HG03442 (cell line): ENCODE measurements around the gene KRTAP10-2.

Source experiments
- ATAC-seq: cut with Tn5 transposase; IDR thresholded peaks from one replicate; pipeline ENCODE4 v1.9.1; 2021; ENCODE audit warnings: mild to moderate bottlenecking, moderate library complexity; ENCODE audit not compliant: unreplicated experiment

Gene KRTAP10-2

DNA sequence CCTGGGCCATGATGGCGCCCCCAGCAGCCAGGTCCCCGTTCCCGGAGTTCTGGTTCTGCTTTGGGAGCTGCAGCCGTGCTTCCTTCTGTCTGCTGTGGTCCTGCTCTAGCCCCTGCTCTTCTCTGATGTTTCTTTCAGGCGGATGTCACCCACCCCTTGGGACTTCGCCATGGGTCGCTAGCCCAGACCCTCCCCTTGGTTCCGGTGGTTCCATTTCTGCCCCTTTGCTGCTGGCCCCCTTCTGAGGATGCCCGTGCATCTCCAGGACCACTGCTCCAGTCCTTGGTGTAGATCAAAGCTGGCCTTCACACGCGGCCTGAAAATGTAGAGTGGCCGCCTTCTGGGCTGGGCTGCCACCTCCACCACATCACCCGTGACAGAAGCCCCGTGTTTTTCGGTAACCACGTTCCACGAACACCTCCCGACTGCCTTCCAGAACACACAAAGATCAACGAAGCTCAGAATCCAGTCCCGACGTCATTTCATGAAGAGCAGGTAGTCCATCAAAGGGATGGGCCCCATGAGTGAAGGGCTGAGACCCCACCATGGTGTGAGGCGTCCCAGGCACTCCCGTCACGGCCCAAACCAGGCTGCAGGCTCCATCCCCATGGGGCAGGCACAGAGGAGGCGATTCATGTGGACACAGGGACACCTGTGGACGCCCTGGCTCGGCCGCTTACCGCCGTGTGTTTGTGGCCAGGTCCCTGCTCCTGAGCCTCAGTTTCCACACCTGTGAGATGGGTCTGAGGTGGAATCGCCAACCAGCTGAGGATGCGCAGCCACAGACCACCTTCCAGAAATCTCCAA, 35.7 kb downstream of the KRTAP10-2 start:
- no peak for ATAC-seq

- no peak for ATAC-seq
These were observed 36.5 kb downstream of the KRTAP10-2 start for GRCh38 chr21:44514746-44515358.

GRCh38 chr21:44514218-44514520, 37.1 kb downstream of the KRTAP10-2 start:
- ATAC-seq: no peak

DNA sequence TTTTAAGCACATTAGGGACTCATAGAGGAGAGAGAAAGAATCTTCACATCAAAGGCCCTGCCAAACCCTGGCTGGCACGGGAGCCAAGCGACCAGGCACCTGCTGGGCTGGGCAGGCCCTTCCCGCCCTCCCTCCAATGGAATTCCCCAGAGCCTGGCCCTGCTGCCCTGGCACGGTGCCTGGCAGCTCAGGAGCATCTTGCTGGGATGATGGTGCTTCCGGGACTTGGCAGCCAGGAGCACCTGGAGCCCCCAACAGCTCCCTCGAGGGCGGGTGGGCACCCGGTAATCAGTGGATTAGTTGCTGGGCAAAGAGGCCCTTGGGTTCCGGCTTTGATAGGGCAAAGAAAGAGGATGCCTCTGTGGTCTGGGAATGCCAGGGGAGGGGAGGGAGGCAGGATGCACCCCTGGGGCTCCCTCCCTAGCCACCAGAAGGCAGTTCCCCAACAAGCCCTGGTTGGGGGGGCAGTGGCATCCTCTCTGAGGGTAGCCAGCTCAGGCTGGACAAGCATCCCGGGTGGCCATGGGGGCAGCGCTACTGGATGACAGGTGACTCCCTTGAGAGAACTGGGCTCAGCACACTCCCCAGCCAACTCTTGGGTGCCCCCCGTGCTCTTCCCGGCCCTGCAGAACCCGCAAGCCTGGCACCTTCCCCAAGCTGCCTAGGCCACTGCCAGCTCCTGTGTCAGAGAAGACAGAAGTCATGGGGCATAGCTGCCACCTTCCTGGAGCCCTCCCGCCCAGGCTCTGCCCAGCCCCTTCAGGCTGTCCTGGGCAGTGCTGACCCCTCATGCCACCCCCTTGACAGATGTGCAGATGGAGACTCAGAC, 37.7 kb downstream of the KRTAP10-2 start:
- ATAC-seq: no peak

DNA sequence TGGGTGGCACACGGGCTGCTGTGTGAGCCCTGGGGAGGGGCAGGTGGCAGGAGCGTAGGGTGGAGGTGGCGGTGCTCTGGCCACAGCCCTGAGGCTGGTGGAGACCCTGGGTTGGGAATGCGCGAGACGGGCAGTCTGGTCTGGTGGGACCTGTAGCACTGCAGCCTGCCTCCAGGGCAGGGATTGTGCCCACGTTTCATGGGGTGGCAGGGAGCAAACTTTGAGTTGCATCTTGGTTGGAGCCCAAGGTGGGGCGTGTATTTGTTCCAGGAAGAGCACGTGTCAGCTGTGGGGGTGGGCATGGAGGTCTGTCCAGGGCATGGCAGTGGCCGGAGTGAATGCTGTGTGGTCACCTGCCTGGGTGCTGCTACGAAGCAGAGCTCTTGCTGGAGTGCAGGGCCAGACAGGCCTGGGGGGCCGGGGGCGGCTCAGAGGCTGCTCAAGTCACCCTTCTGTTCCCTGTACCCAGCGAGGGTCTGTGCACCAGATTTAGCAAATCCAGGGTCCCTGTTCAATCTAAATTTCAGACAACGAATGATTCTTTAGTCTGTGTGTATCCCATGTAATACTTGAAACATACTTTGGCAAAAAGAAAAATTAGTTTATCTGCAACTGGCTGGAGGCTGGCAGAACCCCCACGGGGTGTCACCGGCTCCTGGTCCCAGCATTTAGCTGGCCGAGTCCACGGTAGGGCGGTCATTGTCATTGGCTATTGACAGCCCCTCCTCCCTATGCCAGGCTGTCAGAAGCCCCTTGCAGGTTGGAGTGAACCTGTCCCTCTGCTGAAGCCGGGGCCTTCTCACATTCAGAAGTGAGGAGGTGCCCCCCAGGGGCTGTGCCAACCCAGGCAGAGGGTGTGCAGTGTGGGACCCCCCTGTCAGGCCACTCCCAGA, 38.6 kb downstream of the KRTAP10-2 start:
- ATAC-seq: no peak

DNA sequence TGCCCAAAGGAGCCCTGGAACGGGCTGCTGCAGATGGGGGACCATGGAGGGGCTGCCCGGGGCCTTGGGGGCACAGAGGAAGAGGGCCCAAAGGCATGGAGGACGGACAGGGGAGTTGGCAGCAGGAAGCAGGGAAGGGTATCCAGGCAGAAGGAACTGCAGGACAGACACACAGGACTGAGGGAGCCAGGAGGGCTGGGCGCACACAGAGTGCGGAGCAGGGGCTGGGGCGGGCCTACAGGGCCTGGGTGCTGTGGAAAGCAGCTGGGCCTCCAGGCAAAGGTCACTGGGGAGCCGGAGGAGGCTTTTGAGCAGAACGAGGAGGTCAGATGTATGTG, 39.4 kb downstream of the KRTAP10-2 start:
- no peak for ATAC-seq

GRCh38 chr21:44511219-44511937, 39.9 kb downstream of the KRTAP10-2 start:
- ATAC-seq: no peak

DNA sequence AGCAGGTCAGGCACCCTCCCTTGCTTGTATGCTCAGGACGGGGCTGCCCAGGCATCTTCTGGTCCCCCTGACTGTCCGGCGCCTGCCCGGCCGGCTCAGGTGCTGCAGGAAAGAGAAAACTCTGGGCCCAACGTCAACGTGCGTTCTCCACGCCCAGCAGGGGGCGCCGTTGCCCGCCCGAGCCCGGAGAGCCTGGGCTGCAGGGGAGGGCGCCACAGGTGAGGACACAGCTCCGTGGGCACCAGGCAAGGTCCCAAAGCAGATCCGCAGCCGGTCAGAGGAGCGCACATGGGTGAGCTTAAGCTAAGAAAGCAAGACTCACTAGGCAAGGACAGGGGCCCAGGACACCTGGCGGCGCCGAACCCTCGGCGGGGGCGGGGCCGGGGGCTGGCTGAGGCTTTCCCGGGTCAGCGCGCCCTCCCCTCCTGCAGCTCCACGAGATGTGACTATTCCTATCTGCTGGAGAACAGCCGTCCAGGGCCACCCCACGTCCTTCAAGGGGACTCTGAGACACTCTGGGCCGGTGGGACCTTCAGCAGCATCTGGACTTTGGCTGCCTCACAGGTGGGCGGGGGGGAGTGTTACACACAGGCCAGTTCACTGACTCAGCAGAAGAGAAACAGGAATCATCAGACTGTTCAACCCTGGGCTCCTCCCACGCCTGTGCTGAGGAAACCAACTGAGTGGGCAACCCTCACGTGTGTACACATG, 40.6 kb downstream of the KRTAP10-2 start:
- ATAC-seq: no peak

- ATAC-seq: no peak
These were observed 41.2 kb downstream of the KRTAP10-2 start for GRCh38 chr21:44510109-44510507.

GRCh38 chr21:44509539-44509938, 41.8 kb downstream of the KRTAP10-2 start:
- ATAC-seq: no peak

- ATAC-seq: no peak
These were observed 42.4 kb downstream of the KRTAP10-2 start for GRCh38 chr21:44508711-44509445.

DNA sequence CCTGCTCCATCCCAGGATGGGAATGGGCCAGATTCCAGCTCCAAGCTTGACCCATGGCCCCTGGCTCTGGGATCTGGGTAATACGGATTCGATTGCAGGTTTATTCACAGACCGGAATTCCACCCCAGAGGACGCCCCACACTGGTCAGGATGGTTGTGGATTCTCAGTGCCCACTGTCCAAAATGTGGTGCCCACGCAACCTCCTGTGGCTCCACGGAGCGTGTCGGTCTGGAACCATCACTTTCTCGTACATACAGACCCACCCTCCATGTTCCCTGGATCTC, 42.9 kb downstream of the KRTAP10-2 start:
- ATAC-seq: no peak

- no peak for ATAC-seq
These were observed 43.5 kb downstream of the KRTAP10-2 start for GRCh38 chr21:44507673-44508425.

GRCh38 chr21:44506279-44507255, 44.7 kb downstream of the KRTAP10-2 start:
- ATAC-seq: no peak

GRCh38 chr21:44505673-44506278, 45.5 kb downstream of the KRTAP10-2 start:
- ATAC-seq: no peak

- ATAC-seq: no peak
These were observed 47.4 kb downstream of the KRTAP10-2 start for GRCh38 chr21:44503901-44504399.
